BLaER1 (cell line): Measurements from ENCODE around the gene KCTD10.

Experiments used
- H3K27ac ChIP-seq: shearing (Covaris generic); formaldehyde crosslinking; 2 replicates; pipeline ENCODE4 v1.8.1; 2022
- H3K27me3 ChIP-seq: shearing (Covaris generic); formaldehyde crosslinking; 2 replicates; pipeline ENCODE4 v1.8.1; 2022
- H3K36me3 ChIP-seq: shearing (Covaris generic); formaldehyde crosslinking; 2 replicates; pipeline ENCODE4 v1.8.1; 2022
- H3K4me1 ChIP-seq: shearing (Covaris generic); formaldehyde crosslinking; 2 replicates; pipeline ENCODE4 v1.8.1; 2022
- H3K4me2 ChIP-seq: shearing (Covaris generic); formaldehyde crosslinking; 2 replicates; pipeline ENCODE4 v1.8.1; 2022
- H3K4me3 ChIP-seq: shearing (Covaris generic); formaldehyde crosslinking; 2 replicates; pipeline ENCODE4 v1.8.1; 2022
- H3K9ac ChIP-seq: shearing (Covaris generic); formaldehyde crosslinking; 2 replicates; pipeline ENCODE4 v1.8.1; 2022
- H3K9me3 ChIP-seq: shearing (Covaris generic); formaldehyde crosslinking; 2 replicates; pipeline ENCODE4 v1.8.1; 2022
- H4K20me1 ChIP-seq: shearing (Covaris generic); formaldehyde crosslinking; 2 replicates; pipeline ENCODE4 v1.8.1; 2022
- Cebpa-rat ChIP-seq: shearing (Covaris generic); IDR thresholded peaks from 2 replicates; pipeline ENCODE4 v1.8.1; 2022

Gene KCTD10

GRCh38 chr12:109477185-109477962 lies at the start of gene KCTD10, which contains the start of gene UBE3B:
Gene KCTD10, minus strand, starts transcription at chr12:109477300. Its CDS starts 38 bp downstream, at chr12:109477262.
Gene UBE3B, plus strand, starts transcription at chr12:109477634. Its CDS starts 5,918 bp downstream, at chr12:109483552.
- TF ChIP-seq Cebpa-rat = no peak
- peaks cover 43% of the 10 kb centered on the region for H4K20me1 ChIP-seq
- peak within 1 kb of the TSS; percentile 99 for H3K27ac ChIP-seq
- peaks cover 40% of the 10 kb centered on the region for H3K4me1 ChIP-seq
- peak within 1 kb of the TSS; percentile 96 for H3K4me2 ChIP-seq
- peak within 1 kb of the TSS; percentile 91 for H3K4me3 ChIP-seq
- no peaks in the 10 kb centered on the region for H3K27me3 ChIP-seq
- H3K36me3 ChIP-seq = peaks cover 6% of the 10 kb centered on the region; the same call in 1 of the 2 replicates
- H3K9me3 ChIP-seq = no peaks in the 10 kb centered on the region
- H3K9ac ChIP-seq = peak within 1 kb of the TSS; percentile 99

- H3K27ac ChIP-seq = no peak overlapping the region
- H3K36me3 ChIP-seq = peaks cover 95% of the 10 kb centered on the region
- TF ChIP-seq Cebpa-rat = no peak
- H3K27me3 ChIP-seq = no peaks in the 10 kb centered on the region
- H3K4me2 ChIP-seq = no peak overlapping the region
- H4K20me1 ChIP-seq = no peaks in the 10 kb centered on the region
- H3K4me1 ChIP-seq = no peaks in the 10 kb centered on the region
- H3K9me3 ChIP-seq = no peaks in the 10 kb centered on the region
- no peak overlapping the region for H3K9ac ChIP-seq
- no peak overlapping the region for H3K4me3 ChIP-seq
Observed at GRCh38 chr12:109525279-109525585, 48.1 kb upstream of the KCTD10 start.

- H3K4me3 ChIP-seq = no peak overlapping the region
- H3K9ac ChIP-seq = no peak overlapping the region
- no peaks in the 10 kb centered on the region for H3K9me3 ChIP-seq
- peaks cover 95% of the 10 kb centered on the region for H3K36me3 ChIP-seq
- no peaks in the 10 kb centered on the region for H3K27me3 ChIP-seq
- no peaks in the 10 kb centered on the region for H3K4me1 ChIP-seq
- no peak overlapping the region for H3K27ac ChIP-seq
- TF ChIP-seq Cebpa-rat = no peak
- H3K4me2 ChIP-seq = no peak overlapping the region
- H4K20me1 ChIP-seq = no peaks in the 10 kb centered on the region
Observed at GRCh38 chr12:109524466-109525278, 47.6 kb upstream of the KCTD10 start.

- Histone ChIP-seq H4K20me1 (no peaks in the 10 kb centered on the region), H3K9me3 (no peaks in the 10 kb centered on the region), H3K4me2 (no peak overlapping the region), H3K27me3 (no peaks in the 10 kb centered on the region), H3K36me3 (peaks cover 92% of the 10 kb centered on the region), H3K9ac (0 out of 2 replicates have a peak overlapping the region, but pooled peaks have one; percentile 3), H3K4me3 (no peak overlapping the region), H3K4me1 (peaks cover 4% of the 10 kb centered on the region; the same call in 1 of the 2 replicates), H3K27ac (no peak overlapping the region)
- no peak for TF ChIP-seq Cebpa-rat
Observed at GRCh38 chr12:109523504-109523903, 46.4 kb upstream of the KCTD10 start.

GRCh38 chr12:109523071-109523470 lies 46.0 kb upstream of the KCTD10 start:
- no peak overlapping the region for H3K9ac ChIP-seq
- no peaks in the 10 kb centered on the region for H3K9me3 ChIP-seq
- no peak overlapping the region for H3K4me2 ChIP-seq
- no peak for TF ChIP-seq Cebpa-rat
- peaks cover 4% of the 10 kb centered on the region; the same call in 1 of the 2 replicates for H3K4me1 ChIP-seq
- H3K36me3 ChIP-seq = peaks cover 92% of the 10 kb centered on the region
- no peak overlapping the region for H3K27ac ChIP-seq
- no peaks in the 10 kb centered on the region for H3K27me3 ChIP-seq
- no peaks in the 10 kb centered on the region for H4K20me1 ChIP-seq
- H3K4me3 ChIP-seq = no peak overlapping the region

- Histone ChIP-seq H3K4me1 (peaks cover 4% of the 10 kb centered on the region; the same call in 1 of the 2 replicates), H3K9ac (no peak overlapping the region), H3K36me3 (peaks cover 94% of the 10 kb centered on the region), H3K4me3 (no peak overlapping the region), H4K20me1 (no peaks in the 10 kb centered on the region), H3K27ac (no peak overlapping the region), H3K9me3 (no peaks in the 10 kb centered on the region), H3K4me2 (no peak overlapping the region), H3K27me3 (no peaks in the 10 kb centered on the region)
- no peak for TF ChIP-seq Cebpa-rat
Observed at GRCh38 chr12:109521831-109522230, 44.7 kb upstream of the KCTD10 start.

- Histone ChIP-seq H3K4me2 (no peak overlapping the region), H3K9me3 (no peaks in the 10 kb centered on the region), H3K27me3 (no peaks in the 10 kb centered on the region), H3K4me1 (peaks cover 4% of the 10 kb centered on the region; the same call in 1 of the 2 replicates), H3K27ac (no peak overlapping the region), H4K20me1 (no peaks in the 10 kb centered on the region), H3K9ac (no peak overlapping the region), H3K4me3 (no peak overlapping the region), H3K36me3 (peaks cover 90% of the 10 kb centered on the region)
- TF ChIP-seq Cebpa-rat = no peak
Observed at GRCh38 chr12:109519787-109520186, 42.7 kb upstream of the KCTD10 start.

- Histone ChIP-seq H3K27me3 (no peaks in the 10 kb centered on the region), H4K20me1 (no peaks in the 10 kb centered on the region), H3K4me1 (peaks cover 4% of the 10 kb centered on the region; the same call in 1 of the 2 replicates), H3K9me3 (no peaks in the 10 kb centered on the region), H3K27ac (no peak overlapping the region), H3K4me3 (no peak overlapping the region), H3K9ac (no peak overlapping the region), H3K4me2 (no peak overlapping the region), H3K36me3 (peaks cover 90% of the 10 kb centered on the region)
- TF ChIP-seq Cebpa-rat = no peak
Observed at GRCh38 chr12:109518820-109519665, 41.9 kb upstream of the KCTD10 start.

GRCh38 chr12:109517619-109518018 lies 40.5 kb upstream of the KCTD10 start:
- H3K4me3 ChIP-seq = no peak overlapping the region
- peaks cover 89% of the 10 kb centered on the region for H3K36me3 ChIP-seq
- no peak for TF ChIP-seq Cebpa-rat
- no peak overlapping the region for H3K27ac ChIP-seq
- no peaks in the 10 kb centered on the region for H4K20me1 ChIP-seq
- peaks cover 4% of the 10 kb centered on the region; the same call in 1 of the 2 replicates for H3K4me1 ChIP-seq
- no peak overlapping the region for H3K9ac ChIP-seq
- H3K4me2 ChIP-seq = no peak overlapping the region
- H3K9me3 ChIP-seq = no peaks in the 10 kb centered on the region
- no peaks in the 10 kb centered on the region for H3K27me3 ChIP-seq
